Measurements from ENCODE around the gene COX8A. TPM values are rescaled to one million over a fixed set of nuclear protein-coding genes. Genes with fewer than 3 reads are reported as not detected.

The COX8A gene, protein sequence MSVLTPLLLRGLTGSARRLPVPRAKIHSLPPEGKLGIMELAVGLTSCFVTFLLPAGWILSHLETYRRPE
- total RNA-seq, result 312 and 326 TPM in 2 replicates

DNA sequence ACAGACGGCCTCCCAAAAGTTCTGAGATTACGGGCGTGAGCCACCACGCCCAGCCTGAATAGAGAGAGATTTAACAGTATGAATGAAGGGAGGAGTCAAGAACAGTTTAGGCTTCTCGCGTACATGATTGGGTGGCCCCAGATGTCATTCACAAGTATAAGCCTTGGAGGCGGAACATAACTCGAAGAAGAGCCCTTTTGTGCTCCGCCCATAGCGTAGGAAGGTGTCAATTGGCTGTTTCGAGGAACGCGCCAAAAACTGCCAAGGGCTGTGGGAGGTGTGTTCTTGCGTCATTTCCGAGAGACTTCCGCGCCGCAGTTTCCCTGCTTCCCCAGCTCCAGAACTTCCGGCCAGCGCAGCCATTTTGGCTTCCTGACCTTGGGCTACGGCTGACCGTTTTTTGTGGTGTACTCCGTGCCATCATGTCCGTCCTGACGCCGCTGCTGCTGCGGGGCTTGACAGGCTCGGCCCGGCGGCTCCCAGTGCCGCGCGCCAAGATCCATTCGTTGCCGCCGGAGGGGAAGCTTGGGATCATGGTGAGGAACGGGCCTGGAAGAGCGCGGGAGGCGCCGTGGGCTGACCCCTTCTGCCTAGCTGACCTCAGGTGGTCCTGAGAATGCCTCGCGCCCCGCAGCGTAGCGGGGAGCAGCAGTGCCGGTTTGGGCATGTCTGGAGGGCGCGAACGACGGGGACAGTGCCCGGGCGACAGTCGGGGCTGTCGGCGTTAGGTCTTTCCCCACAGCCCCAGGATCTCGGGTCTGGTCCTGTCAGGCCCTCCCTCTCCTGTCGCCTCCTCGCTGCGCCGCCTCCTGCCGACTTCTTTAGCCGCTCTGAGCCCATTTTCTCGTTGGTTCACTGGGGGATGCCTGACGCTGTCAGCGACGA, at the start of gene COX8A:
Gene COX8A (plus strand): TSS at position 362 of the 885 bp plus-strand sequence. CDS start 61 bp downstream, at position 423.
- Mint-ChIP-seq H3K36me3 (ENCODE audit: low read depth) (peaks cover 23% of the 10 kb centered on the region), H3K9me3 (peaks cover 4% of the 10 kb centered on the region), H3K4me3 (ENCODE audit: low read depth) (peak within 1 kb of the TSS; percentile 100), H3K27ac (peak within 1 kb of the TSS; percentile 98), H3K27me3 (ENCODE audit: low read depth) (no peaks in the 10 kb centered on the region), H3K4me1 (ENCODE audit: low read depth) (peaks cover 21% of the 10 kb centered on the region)
- peak; percentile 98 for DNase-seq (ENCODE audit: low spot score)
- intact Hi-C loops (cut with micrococcal nuclease), result loop anchor here (1.0 to 10.0 kb wide), 3 partner anchors 12 to 140 kb away; partner anchors contain the start of genes MARK2, NAA40 and OTUB1

DNA sequence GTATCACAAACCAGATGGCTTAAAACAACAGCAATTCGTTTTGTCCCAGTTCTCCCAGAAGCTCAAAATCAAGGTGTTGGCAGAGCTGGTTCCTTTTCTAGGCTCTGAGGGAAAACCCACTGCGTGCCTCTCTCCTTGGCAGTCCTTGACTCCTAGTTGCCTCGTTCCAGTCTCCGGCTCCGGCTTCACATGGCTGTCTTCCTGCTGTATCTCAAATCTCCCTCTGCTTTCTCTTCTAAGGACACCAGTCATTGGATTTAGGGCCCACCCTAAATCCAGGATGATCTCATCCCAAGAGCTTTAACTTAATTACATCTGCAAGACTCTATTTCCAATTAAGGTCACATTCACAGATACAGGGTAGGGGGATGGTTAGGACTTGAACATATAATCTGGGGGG, 44.8 kb upstream of the COX8A start:
- no peaks in the 10 kb centered on the region for H3K9me3 Mint-ChIP-seq
- no peaks in the 10 kb centered on the region for H3K36me3 Mint-ChIP-seq (ENCODE audit: low read depth)
- no peak overlapping the region for H3K27ac Mint-ChIP-seq
- H3K4me3 Mint-ChIP-seq (ENCODE audit: low read depth), result no peak overlapping the region
- peaks cover 8% of the 10 kb centered on the region for H3K27me3 Mint-ChIP-seq (ENCODE audit: low read depth)
- intact Hi-C loops (cut with micrococcal nuclease), result no loop called here
- no peaks in the 10 kb centered on the region for H3K4me1 Mint-ChIP-seq (ENCODE audit: low read depth)
- DNase-seq (ENCODE audit: low spot score), result no peak

DNA sequence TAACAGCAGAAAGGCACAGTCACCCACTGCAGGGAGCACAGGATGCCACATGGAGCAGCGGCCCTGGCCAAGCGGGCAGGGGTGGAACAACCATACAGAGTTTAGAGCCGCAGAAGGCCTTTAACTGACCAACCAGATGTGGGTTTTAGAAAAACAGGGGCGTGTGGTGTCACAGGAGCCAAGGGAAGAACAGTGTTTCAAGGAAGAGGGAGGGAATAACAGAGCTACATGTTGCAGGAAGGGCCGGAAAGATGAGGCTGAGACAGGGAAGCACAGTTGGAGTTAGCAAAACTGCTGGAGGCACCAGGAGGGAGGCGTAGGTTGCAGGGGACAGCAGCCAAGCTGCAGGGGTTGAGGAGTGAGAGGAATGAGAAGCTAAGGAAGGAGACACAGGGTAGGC, 43.4 kb upstream of the COX8A start:
- H3K36me3 Mint-ChIP-seq (ENCODE audit: low read depth), result no peaks in the 10 kb centered on the region
- no peaks in the 10 kb centered on the region for H3K9me3 Mint-ChIP-seq
- H3K27ac Mint-ChIP-seq, result no peak overlapping the region
- intact Hi-C loops (cut with micrococcal nuclease), result no loop called here
- H3K4me3 Mint-ChIP-seq (ENCODE audit: low read depth), result no peak overlapping the region
- no peaks in the 10 kb centered on the region for H3K4me1 Mint-ChIP-seq (ENCODE audit: low read depth)
- DNase-seq (ENCODE audit: low spot score), result no peak
- peaks cover 8% of the 10 kb centered on the region for H3K27me3 Mint-ChIP-seq (ENCODE audit: low read depth)

DNA sequence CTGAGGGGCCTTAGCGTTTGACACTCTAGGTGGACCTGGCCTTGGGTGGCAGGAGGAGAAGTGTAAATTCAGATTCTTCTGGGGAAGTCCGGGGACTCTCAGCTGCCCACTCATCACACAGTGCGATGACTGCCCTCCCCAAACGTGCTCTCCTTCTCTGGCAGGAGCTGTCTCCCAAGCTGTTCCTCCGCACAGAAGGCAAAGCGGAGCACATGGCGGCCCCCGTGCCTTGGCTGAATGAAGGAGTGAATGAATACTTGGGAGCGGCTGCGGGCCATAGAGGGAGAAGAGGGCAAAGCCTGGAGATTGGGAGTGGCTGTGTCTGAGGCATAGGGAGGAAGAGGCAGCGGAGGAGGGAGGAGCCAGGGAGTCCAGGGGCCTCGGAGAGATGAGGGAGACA, 42.5 kb upstream of the COX8A start:
- Mint-ChIP-seq H3K4me3 (ENCODE audit: low read depth) (no peak overlapping the region), H3K27ac (no peak overlapping the region), H3K36me3 (ENCODE audit: low read depth) (no peaks in the 10 kb centered on the region), H3K27me3 (ENCODE audit: low read depth) (peaks cover 8% of the 10 kb centered on the region), H3K4me1 (ENCODE audit: low read depth) (no peaks in the 10 kb centered on the region), H3K9me3 (no peaks in the 10 kb centered on the region)
- intact Hi-C loops (cut with micrococcal nuclease), result no loop called here
- DNase-seq (ENCODE audit: low spot score), result no peak

DNA sequence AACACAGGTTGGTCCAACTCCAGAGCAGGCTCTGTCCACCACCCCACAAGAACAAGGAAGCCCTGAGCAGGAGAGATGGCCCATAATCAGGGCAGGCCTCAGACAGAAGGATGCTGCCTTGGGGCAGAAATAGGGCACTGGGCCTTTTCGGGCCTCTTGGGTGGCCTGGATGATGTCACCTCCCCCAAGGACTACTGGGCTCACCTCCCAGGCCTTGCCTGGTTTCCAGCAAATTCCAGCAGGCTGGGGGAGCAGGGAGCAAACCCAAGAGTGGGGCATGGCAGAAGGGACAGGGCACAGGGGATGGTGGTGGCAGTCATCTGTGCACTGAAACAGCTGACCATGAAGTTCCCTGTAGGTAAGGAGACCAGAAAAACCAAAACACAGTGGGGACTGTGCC, 41.0 kb upstream of the COX8A start:
- intact Hi-C loops (cut with micrococcal nuclease), result no loop called here
- Mint-ChIP-seq H3K27ac (no peak overlapping the region), H3K36me3 (ENCODE audit: low read depth) (no peaks in the 10 kb centered on the region), H3K27me3 (ENCODE audit: low read depth) (peaks cover 3% of the 10 kb centered on the region), H3K4me1 (ENCODE audit: low read depth) (peaks cover 3% of the 10 kb centered on the region), H3K9me3 (no peaks in the 10 kb centered on the region), H3K4me3 (ENCODE audit: low read depth) (no peak overlapping the region)
- DNase-seq (ENCODE audit: low spot score), result no peak

DNA sequence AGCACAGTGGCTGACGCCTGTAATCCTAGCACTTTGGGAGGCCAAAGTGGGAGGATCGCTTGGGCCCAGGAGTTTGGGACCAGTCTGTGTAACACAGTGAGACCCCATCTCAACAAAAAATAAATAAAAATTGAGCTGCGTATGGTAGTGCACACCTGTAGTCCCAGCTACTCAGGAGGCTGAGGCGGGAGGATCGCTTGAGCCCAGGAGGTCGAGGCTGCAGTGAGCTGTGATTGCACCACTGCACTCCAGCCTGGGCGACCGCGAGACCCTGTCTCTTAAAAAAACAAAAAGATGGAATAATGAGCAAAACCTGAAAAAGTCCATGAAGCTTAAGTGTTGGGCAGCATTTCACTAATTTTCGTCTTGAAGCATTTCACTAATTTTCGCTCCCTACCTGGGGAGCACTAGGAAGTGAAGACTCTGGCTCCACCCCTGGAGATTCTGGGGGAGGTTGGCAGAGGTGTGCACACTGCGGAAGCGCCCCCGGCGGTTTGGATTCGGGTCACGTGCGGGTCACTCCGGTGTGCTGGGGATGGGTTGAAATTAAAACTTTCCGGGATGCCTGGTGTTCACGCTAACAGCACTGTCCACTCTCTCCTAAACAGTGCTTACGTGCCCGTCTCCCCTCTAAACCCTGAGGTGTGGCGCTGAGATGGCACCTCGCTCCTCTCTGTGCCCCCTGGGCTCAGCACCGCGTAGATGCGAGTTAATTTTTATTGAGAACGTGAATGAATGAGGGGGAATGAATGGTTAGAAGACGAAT, 36.5 kb upstream of the COX8A start:
- Mint-ChIP-seq H3K9me3 (no peaks in the 10 kb centered on the region), H3K27me3 (ENCODE audit: low read depth) (no peaks in the 10 kb centered on the region), H3K4me3 (ENCODE audit: low read depth) (peak overlapping the region; percentile 91), H3K4me1 (ENCODE audit: low read depth) (peaks cover 14% of the 10 kb centered on the region), H3K36me3 (ENCODE audit: low read depth) (peaks cover 5% of the 10 kb centered on the region), H3K27ac (peak overlapping the region; percentile 59)
- DNase-seq (ENCODE audit: low spot score), result no peak
- intact Hi-C loops (cut with micrococcal nuclease), result loop anchor here (1.0 to 2.0 kb wide), 2 partner anchors 37 to 100 kb away; partner anchors contain the start of gene COX8A

DNA sequence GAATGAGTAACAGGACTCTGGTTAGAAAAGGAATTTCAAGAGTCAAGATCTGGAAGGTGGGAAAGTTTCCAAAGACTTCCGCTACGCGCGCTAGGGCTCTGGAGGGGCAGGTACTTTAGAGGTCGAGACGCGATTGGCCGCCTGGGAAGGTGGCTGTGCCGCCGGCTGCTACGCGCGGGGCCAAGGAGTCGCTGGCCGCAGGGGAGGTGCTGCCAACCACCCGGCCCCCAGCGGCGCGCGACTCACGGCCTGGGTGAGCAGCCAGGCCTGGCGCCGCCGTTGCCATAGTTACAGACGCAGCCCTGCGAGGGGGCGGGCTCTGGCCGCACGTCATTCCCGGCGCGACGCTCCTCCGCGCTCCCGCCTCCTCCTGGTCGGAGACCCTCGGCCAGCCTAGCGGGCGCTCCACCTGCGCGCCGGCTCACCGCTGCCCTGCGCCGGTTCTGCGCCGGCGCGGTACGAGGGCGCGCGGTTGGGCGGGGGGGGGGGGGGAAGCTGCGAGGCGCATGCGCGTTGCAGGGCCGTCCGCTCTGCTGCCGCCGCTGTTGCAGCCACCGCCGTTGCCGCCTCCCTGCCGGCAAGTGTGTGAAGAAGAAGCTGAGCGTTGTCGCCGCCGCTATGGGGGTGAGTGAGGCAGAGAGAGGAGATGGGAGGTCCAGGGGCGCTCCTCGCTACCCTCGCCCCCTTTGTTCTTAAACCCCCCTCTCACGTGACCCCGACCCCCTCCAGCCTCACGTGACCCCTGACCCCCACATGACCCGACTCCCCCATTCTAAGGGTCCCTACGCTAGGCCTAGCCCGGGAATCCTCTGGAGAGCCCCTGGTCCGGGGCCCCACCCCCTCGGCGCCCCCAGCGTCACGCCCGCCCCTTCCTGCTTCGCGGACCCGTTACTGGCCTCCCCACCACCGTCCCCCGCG, 35.7 kb upstream of the COX8A start, which contains the start of gene NAA40:
Gene NAA40 (plus strand): TSS at position 524 of the 918 bp plus-strand sequence. CDS start 95 bp downstream, at position 619.
- Mint-ChIP-seq H3K27ac (peak within 1 kb of the TSS; percentile 72), H3K36me3 (ENCODE audit: low read depth) (peaks cover 5% of the 10 kb centered on the region), H3K9me3 (no peaks in the 10 kb centered on the region), H3K4me3 (ENCODE audit: low read depth) (peak within 1 kb of the TSS; percentile 91), H3K4me1 (ENCODE audit: low read depth) (peaks cover 14% of the 10 kb centered on the region), H3K27me3 (ENCODE audit: low read depth) (no peaks in the 10 kb centered on the region)
- intact Hi-C loops (cut with micrococcal nuclease), result loop anchor here (1.0 to 2.0 kb wide), 2 partner anchors 36 to 100 kb away; partner anchors contain the start of gene COX8A
- peak; percentile 91 for DNase-seq (ENCODE audit: low spot score)

DNA sequence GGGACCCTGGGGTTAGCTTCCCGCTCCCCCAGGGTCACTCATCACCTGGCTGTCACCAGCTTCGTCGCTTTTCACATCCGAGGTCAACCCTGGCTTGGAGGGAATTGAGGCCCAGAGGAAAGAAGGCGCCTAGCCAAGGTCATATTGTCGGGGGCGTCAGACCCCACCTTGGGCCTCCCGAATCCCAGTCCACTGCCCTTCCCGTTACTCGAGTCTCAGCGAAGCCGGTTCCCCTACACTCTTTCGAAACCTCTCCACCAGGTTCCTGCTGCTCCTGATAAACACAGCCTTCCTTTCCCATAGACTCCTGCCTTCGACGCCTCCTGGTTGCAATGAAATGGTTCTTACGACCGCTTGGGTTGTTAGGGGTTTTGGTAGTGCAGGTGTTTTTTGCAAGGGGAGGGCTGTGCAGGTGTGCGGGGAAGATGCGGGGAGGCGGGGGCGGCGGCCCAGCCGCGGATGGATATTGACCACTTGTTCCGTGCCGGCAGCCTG, 35.0 kb upstream of the COX8A start:
- intact Hi-C loops (cut with micrococcal nuclease), result loop anchor here (2.0 kb wide), 1 partner anchor 35 kb away; the partner anchor contains the start of gene COX8A
- Mint-ChIP-seq H3K27ac (peak overlapping the region; percentile 72), H3K27me3 (ENCODE audit: low read depth) (no peaks in the 10 kb centered on the region), H3K4me3 (ENCODE audit: low read depth) (peak overlapping the region; percentile 91), H3K9me3 (no peaks in the 10 kb centered on the region), H3K36me3 (ENCODE audit: low read depth) (peaks cover 5% of the 10 kb centered on the region), H3K4me1 (ENCODE audit: low read depth) (peaks cover 20% of the 10 kb centered on the region)
- no peak for DNase-seq (ENCODE audit: low spot score)

DNA sequence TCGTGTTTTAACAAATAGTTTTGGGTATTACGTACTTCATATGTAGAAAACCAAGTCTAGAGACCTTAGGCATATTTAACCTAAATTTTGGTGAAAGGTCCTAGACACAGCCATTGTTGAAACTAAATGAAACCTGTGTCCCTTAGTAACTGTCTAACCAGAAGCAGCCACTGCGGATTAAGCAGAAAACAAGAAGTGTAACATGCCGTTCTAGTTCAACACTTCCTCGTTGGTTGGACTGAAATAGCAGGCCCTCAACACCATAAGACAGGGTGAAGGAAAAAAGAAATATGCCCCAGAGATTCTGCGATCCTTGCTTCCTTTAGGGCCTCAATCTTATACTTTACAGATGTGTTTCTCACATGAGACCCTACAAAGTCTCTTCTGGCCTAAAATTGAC, 33.6 kb upstream of the COX8A start:
- H3K36me3 Mint-ChIP-seq (ENCODE audit: low read depth), result peaks cover 5% of the 10 kb centered on the region
- H3K27me3 Mint-ChIP-seq (ENCODE audit: low read depth), result no peaks in the 10 kb centered on the region
- H3K4me3 Mint-ChIP-seq (ENCODE audit: low read depth), result peak overlapping the region; percentile 47
- no peak for DNase-seq (ENCODE audit: low spot score)
- intact Hi-C loops (cut with micrococcal nuclease), result no loop called here
- H3K9me3 Mint-ChIP-seq, result no peaks in the 10 kb centered on the region
- peak overlapping the region; percentile 8 for H3K27ac Mint-ChIP-seq
- peaks cover 20% of the 10 kb centered on the region for H3K4me1 Mint-ChIP-seq (ENCODE audit: low read depth)

DNA sequence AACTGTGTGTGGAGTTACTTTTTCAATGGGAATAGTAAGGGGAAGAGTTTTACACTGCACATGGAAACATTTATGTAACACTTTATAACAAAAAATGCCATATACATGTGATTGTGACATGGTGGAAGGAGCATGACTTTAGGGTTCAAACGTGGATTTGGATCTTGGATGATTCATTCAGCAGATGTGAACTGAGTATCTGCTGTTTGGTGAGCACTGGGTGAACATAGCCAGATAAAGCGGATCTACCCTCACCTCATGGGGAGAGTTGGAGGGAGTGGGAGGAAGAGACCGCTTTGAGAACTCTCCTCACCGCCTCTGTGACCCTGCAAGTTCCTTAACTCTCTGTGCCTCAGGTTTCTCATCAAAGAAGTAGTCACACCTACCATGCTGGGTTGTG, 32.5 kb upstream of the COX8A start:
- Mint-ChIP-seq H3K4me1 (ENCODE audit: low read depth) (peaks cover 20% of the 10 kb centered on the region), H3K27me3 (ENCODE audit: low read depth) (no peaks in the 10 kb centered on the region), H3K4me3 (ENCODE audit: low read depth) (no peak overlapping the region), H3K27ac (no peak overlapping the region), H3K36me3 (ENCODE audit: low read depth) (peaks cover 11% of the 10 kb centered on the region), H3K9me3 (no peaks in the 10 kb centered on the region)
- no peak for DNase-seq (ENCODE audit: low spot score)
- intact Hi-C loops (cut with micrococcal nuclease), result no loop called here

DNA sequence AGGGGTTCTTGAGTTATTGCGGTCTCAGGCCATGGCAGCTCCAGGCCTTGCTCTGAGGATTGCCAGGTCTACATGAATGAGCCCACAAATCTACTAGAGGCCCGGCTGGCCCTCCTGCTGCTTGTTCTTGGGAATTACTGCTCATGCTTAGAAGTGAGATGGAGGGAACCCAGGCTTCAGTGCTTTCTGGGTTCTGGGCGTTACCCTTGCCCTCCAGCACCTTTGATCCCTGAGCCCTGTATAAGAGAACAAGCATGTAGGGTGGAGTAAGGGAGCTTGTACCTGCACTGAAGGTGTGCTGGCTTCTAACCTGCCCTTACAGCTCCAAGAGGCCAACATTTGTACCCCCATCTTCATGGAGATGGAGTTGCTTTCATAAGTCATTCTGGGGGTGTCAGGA, 31.6 kb upstream of the COX8A start:
- no peak for DNase-seq (ENCODE audit: low spot score)
- Mint-ChIP-seq H3K36me3 (ENCODE audit: low read depth) (peaks cover 12% of the 10 kb centered on the region), H3K27ac (no peak overlapping the region), H3K27me3 (ENCODE audit: low read depth) (no peaks in the 10 kb centered on the region), H3K9me3 (no peaks in the 10 kb centered on the region), H3K4me1 (ENCODE audit: low read depth) (peaks cover 20% of the 10 kb centered on the region), H3K4me3 (ENCODE audit: low read depth) (no peak overlapping the region)
- intact Hi-C loops (cut with micrococcal nuclease), result no loop called here

DNA sequence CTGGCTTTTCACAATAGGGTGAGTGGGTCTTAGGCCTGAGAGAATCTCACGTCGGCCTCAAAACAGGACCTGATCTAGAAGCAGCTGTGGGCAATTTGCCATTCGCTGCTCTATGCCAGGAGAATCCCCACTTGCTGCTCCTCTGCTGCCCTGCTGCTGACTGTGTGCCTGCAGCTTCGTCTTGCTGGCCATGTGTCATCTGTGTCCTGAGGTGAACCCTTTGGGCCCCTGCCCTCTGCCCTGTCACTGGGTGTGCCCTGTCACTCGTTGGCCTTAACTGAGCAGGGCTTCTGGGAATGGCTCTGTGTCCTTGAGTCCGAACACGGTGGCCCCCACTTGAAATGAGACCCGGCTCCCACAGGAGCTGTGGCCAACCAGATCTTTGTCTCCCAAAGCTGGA, 29.4 kb upstream of the COX8A start:
- no peak for DNase-seq (ENCODE audit: low spot score)

More for the DNA sequence above, 29.4 kb upstream of the COX8A start:
- peaks cover 15% of the 10 kb centered on the region for H3K36me3 Mint-ChIP-seq (ENCODE audit: low read depth)
- no peaks in the 10 kb centered on the region for H3K9me3 Mint-ChIP-seq
- H3K4me1 Mint-ChIP-seq (ENCODE audit: low read depth), result peaks cover 15% of the 10 kb centered on the region
- intact Hi-C loops (cut with micrococcal nuclease), result no loop called here
- H3K27me3 Mint-ChIP-seq (ENCODE audit: low read depth), result no peaks in the 10 kb centered on the region
- H3K4me3 Mint-ChIP-seq (ENCODE audit: low read depth), result no peak overlapping the region
- H3K27ac Mint-ChIP-seq, result no peak overlapping the region

Measured in activated T-helper 2 cell treated with anti-CD3 and anti-CD28 coated beads, Interferon-gamma antibody, Interleukin-2, Interleukin-4, amounts not matched to agents 10 μg/mL and 5 μg/mL and 100 μg/mL, durations not matched to agents 14 hours and 24 hours and 36 hours (primary cell).